ENCODE measurements around the gene IQUB.

GRCh38 chr7:123415625-123416024 is 118.8 kb downstream of the IQUB start:
- no peak for TF ChIP-seq POLR2A (IDR thresholded peaks at IDR 0.05; ENCODE audit: low read length)
- TF ChIP-seq GATA1 (IDR thresholded peaks at IDR 0.05; ENCODE audit: low read depth, low read length) = no peak
